Thyroid gland (tissue), 4 donors: Measurements from ENCODE around the gene PSMD14. TPM values are rescaled to one million over a fixed set of nuclear protein-coding genes. Genes with fewer than 3 reads are reported as not detected.

Experiments used
- DNase-seq, 2 donors: peaks; one replicate each; pipeline ENCODE4 v3.0.0-alpha.2; 2019
- H3K27ac ChIP-seq, 3 donors: fragments of 200-600 bp; sonication (generic); 1 replicate in 2 of 3; 2 replicates in 1 of 3; pipeline ENCODE4 v1.5.1; 2016 to 2019; ENCODE audit warnings: mild to moderate bottlenecking in 1 of 3, moderate library complexity in 1 of 3
- H3K27me3 ChIP-seq: fragments of 200-600 bp; sonication (generic); one replicate; pipeline ENCODE4 v1.5.1; 2019
- H3K36me3 ChIP-seq, 2 donors: fragments of 200-600 bp; sonication (generic); one replicate each; pipeline ENCODE4 v1.5.1; 2016 to 2019
- H3K4me1 ChIP-seq, 2 donors: fragments of 200-600 bp; sonication (generic); one replicate each; pipeline ENCODE4 v1.5.1; 2017 to 2019
- H3K4me3 ChIP-seq, 3 donors: fragments of 200-600 bp; sonication (generic); replicated peaks in 1 of 3; 1 replicate in 2 of 3; 2 replicates in 1 of 3; pipeline ENCODE4 v1.5.1; 2016; ENCODE audit warnings: mild to moderate bottlenecking in 1 of 3
- H3K9me3 ChIP-seq: fragments of 200-600 bp; sonication (generic); one replicate; pipeline ENCODE4 v1.5.1; 2017
- CTCF ChIP-seq, 6 experiments: fragments of 200-600 bp in 3 of 6; fragments of 450-650 bp in 3 of 6; sonication (generic) in 3 of 6; IDR thresholded peaks; one replicate each; pipeline ENCODE4 v1.5.1; 2016 to 2019; ENCODE audit warnings: antibody characterized with exemption in 6 of 6, mild to moderate bottlenecking in 2 of 6, inconsistent platforms in 1 of 6, moderate library complexity in 1 of 6
- POLR2A ChIP-seq, 2 donors: fragments of 450-650 bp; IDR thresholded peaks; one replicate each; pipeline ENCODE4 v1.6.1; 2017; ENCODE audit warnings: antibody characterized with exemption in 2 of 2, mild to moderate bottlenecking in 2 of 2, moderate library complexity in 1 of 2
- WGBS, 2 donors: methylation state at CpG; one replicate each; pipeline ENCODE4 v1.1.5; 2017; 5-methylcytosine and 5-hydroxymethylcytosine counted together
- intact Hi-C: fragments of 100-400 bp; cut with DNase I; formaldehyde crosslinking; loops from one replicate; pipeline ENCODE4 v1.15.1; 2023
- total RNA-seq, 4 donors: library from RNA; depleted of rRNA; stranded (reverse); fragments of >200 nt; gene quantifications; one replicate each; pipeline ENCODE4 v1.2.3, GENCODE V29; 2016

PSMD14 gene
- total RNA-seq, 4 donors from 2014 or later, result 33.2 to 63.0 (median 57.1) TPM

DNA sequence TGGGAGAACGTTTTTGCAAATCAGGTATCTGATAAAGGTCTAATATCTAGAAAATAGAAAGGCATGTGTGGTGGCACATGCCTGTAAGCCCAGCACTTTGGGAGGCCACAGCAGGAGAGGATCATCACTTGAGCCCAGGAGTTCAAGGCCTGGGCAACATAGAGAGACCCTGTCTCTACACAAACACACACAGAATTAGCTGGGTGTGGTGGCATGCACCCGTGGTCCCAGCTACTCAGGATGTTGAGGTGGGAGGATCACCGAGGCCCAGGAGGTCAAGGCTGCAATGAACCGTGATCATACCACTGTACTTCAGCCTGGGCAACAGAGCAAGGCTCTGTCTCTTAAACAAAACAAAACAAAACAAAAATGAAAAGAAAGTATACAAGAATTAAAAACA, 94.1 kb downstream of the PSMD14 start:
- Histone ChIP-seq H3K36me3 (no peaks in the 10 kb centered on the region), H3K27me3 (no peaks in the 10 kb centered on the region), H3K4me3 (no peak overlapping the region), H3K27ac (no peak overlapping the region), H3K9me3 (no peaks in the 10 kb centered on the region), H3K4me1 (no peaks in the 10 kb centered on the region)
- DNase-seq, result no peak
- intact Hi-C loops, result no loop called here
- no peak for TF ChIP-seq CTCF (IDR thresholded peaks at IDR 0.05)
- TF ChIP-seq POLR2A (IDR thresholded peaks at IDR 0.05), result no peak
- 90 to 91% methylated on average over 4 of the region's 4 CpGs for WGBS, 2 donors

DNA sequence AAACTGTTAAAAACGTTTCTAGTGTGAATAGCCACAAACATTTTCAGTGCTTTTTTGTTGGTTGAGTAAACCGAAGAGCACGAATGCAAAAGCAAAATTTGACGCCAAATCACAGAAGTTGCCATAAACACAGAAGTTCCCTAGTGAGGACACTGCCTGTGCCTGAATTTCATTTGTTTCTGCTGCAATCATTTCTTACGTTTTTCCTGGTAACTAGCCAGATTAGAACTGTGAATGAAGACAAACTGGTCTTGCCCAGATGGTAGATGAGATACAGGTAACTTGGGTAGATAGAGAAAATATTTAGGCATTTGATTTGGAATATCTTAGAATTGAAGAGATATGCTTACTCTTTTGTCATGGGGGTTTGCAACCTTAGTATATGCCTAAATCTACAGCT, 98.1 kb downstream of the PSMD14 start:
- TF ChIP-seq CTCF (IDR thresholded peaks at IDR 0.05) (no peak), POLR2A (IDR thresholded peaks at IDR 0.05) (no peak)
- Histone ChIP-seq H3K36me3 (no peaks in the 10 kb centered on the region), H3K4me3 (no peak overlapping the region), H3K4me1 (no peaks in the 10 kb centered on the region), H3K27ac (no peak overlapping the region), H3K9me3 (no peaks in the 10 kb centered on the region), H3K27me3 (no peaks in the 10 kb centered on the region)
- no peak for DNase-seq
- intact Hi-C loops, result no loop called here
- WGBS, 2 donors, result 82% methylated on average over 5 of the region's 5 CpGs

- TF ChIP-seq POLR2A (IDR thresholded peaks at IDR 0.05), result no peak
- no peak for TF ChIP-seq CTCF (IDR thresholded peaks at IDR 0.05)
- intact Hi-C loops, result no loop called here
- DNase-seq, result no peak
- no peak overlapping the region for H3K27ac ChIP-seq
- H3K27me3 ChIP-seq, result no peaks in the 10 kb centered on the region
- H3K4me1 ChIP-seq, result no peaks in the 10 kb centered on the region
- 97% methylated on average over 2 of the region's 2 CpGs for WGBS, 2 donors
- no peaks in the 10 kb centered on the region for H3K9me3 ChIP-seq
- H3K36me3 ChIP-seq, result no peaks in the 10 kb centered on the region
- no peak overlapping the region for H3K4me3 ChIP-seq
Observed at GRCh38 chr2:161407597-161407996, 99.4 kb downstream of the PSMD14 start.

- Histone ChIP-seq H3K4me3 (no peak overlapping the region), H3K27me3 (no peaks in the 10 kb centered on the region), H3K4me1 (peaks cover 3 to 5% of the 10 kb centered on the region in 2 donors), H3K27ac (no peak overlapping the region), H3K9me3 (no peaks in the 10 kb centered on the region), H3K36me3 (no peaks in the 10 kb centered on the region)
- intact Hi-C loops, result no loop called here
- WGBS, 2 donors, result 95 to 100% methylated on average over 1 of the region's 1 CpG
- DNase-seq, result no peak
- no peak for TF ChIP-seq CTCF (IDR thresholded peaks at IDR 0.05)
- TF ChIP-seq POLR2A (IDR thresholded peaks at IDR 0.05), result no peak
Observed at GRCh38 chr2:161409308-161409907, 101.2 kb downstream of the PSMD14 start.

DNA sequence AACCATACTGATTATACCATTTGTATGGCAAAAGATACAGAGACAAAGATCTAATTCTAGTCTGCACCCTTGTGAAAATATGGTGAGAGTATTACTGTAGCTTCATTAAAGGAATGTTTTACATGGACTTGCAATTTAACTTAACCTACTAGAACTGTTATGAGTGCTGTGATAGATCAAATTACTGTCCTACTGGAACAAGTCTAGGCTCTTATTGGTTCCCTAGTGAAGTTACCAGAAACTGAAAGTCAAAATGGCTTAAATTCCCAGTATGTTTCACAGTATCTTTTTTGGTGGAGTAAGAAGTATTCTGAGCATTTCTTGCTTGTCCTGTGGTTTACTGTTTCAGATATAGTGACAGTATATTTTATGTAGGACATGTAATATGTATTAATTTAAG, 104.1 kb downstream of the PSMD14 start:
- Histone ChIP-seq H3K4me3 (no peak overlapping the region), H3K4me1 (peaks cover 24 to 32% of the 10 kb centered on the region in 2 donors), H3K36me3 (no peaks in the 10 kb centered on the region), H3K27me3 (peaks cover 27% of the 10 kb centered on the region), H3K27ac (no peak overlapping the region), H3K9me3 (no peaks in the 10 kb centered on the region)
- DNase-seq, result no peak
- intact Hi-C loops, result no loop called here
- TF ChIP-seq CTCF (IDR thresholded peaks at IDR 0.05) (no peak), POLR2A (IDR thresholded peaks at IDR 0.05) (no peak)
